ENCODE results near the gene OPCML. TPM values are rescaled to one million over a fixed set of nuclear protein-coding genes. Genes with fewer than 3 reads are reported as not detected.

The OPCML gene
- total RNA-seq, 1 experiment from 2014 or later: 0.94 TPM

- H3K23me2 ChIP-seq (ENCODE audit: insufficient read length, low read depth, low read length, poor library complexity, severe bottlenecking): no peaks in the 10 kb centered on the region
- no peak overlapping the region for H2BK15ac ChIP-seq (ENCODE audit: low read depth, low read length)
- H3K9ac ChIP-seq (ENCODE audit: extremely low read depth, insufficient read length, low read length): no peak overlapping the region
- Mint-ChIP-seq H3K4me1 (peaks cover 9 to 10% of the 10 kb centered on the region in 2 experiments), H3K9me3 (no peaks in the 10 kb centered on the region), H3K36me3 (ENCODE audit: insufficient read depth in 1 of 3, low read depth in 3 of 3) (no peaks in the 10 kb centered on the region), H3K27me3 (ENCODE audit: low read depth) (peaks cover 8% of the 10 kb centered on the region; the same call in 1 of the 2 replicates), H3K4me3 (no peak overlapping the region), H3K27ac (no peak overlapping the region)
- no peak overlapping the region for H3K18ac ChIP-seq (ENCODE audit: insufficient read length, low read depth, low read length)
- no peaks in the 10 kb centered on the region for H3K79me1 ChIP-seq (ENCODE audit: insufficient read depth, low read depth, low read length, poor library complexity, severe bottlenecking)
- H2AFZ ChIP-seq (ENCODE audit: low read length): no peak overlapping the region
- H3K27me3 ChIP-seq (ENCODE audit: insufficient read depth, low read length): 0 out of 2 replicates have a peak, but pooled peaks cover 3% of the 10 kb centered on the region
- H3K56ac ChIP-seq (ENCODE audit: insufficient read length, low read depth, low read length): no peak overlapping the region
- no peak overlapping the region for H2BK12ac ChIP-seq (ENCODE audit: insufficient read length, low read depth, low read length)
- H2BK20ac ChIP-seq (ENCODE audit: low read depth, low read length, poor library complexity, severe bottlenecking): no peak overlapping the region
- H2BK5ac ChIP-seq (ENCODE audit: insufficient read length, low read length): no peak overlapping the region
- no peak overlapping the region for H4K8ac ChIP-seq (replicated peaks; ENCODE audit: insufficient read length, low read depth, low read length)
- H3K4me2 ChIP-seq (ENCODE audit: insufficient read depth, insufficient read length, low read length): no peak overlapping the region
- H3K4me1 ChIP-seq (ENCODE audit: insufficient read depth, low read length): no peaks in the 10 kb centered on the region
- H3K23ac ChIP-seq (ENCODE audit: insufficient read length, low read depth, low read length): no peak overlapping the region
- no peaks in the 10 kb centered on the region for H3K9me3 ChIP-seq (ENCODE audit: control insufficient read depth, low read depth, low read length)
- no peak for DNase-seq
- H3K4ac ChIP-seq (ENCODE audit: low read depth, low read length): no peak overlapping the region
- no peak overlapping the region for H3K14ac ChIP-seq (ENCODE audit: insufficient read depth, low read length)
- no peak overlapping the region for H2AK5ac ChIP-seq (ENCODE audit: insufficient read length, low read length)
- no peak overlapping the region for H2BK120ac ChIP-seq (ENCODE audit: low read depth, low read length, poor library complexity, severe bottlenecking)
- TF ChIP-seq CTCF (conservative IDR thresholded peaks at IDR 0.05): no peak
- no peak overlapping the region for H3T11ph ChIP-seq (ENCODE audit: low read length)
- no peak overlapping the region for H4K5ac ChIP-seq (ENCODE audit: insufficient read length, low read depth, low read length)
- no peak overlapping the region for H4K91ac ChIP-seq (ENCODE audit: insufficient read length, low read depth, low read length)
- no peaks in the 10 kb centered on the region for H4K20me1 ChIP-seq (ENCODE audit: control insufficient read depth, insufficient read depth, insufficient read length)
- no peak overlapping the region for H3K27ac ChIP-seq (ENCODE audit: insufficient read length, low read depth, low read length)
- no CpG with 5 or more reads among the region's 4 CpGs for WGBS (ENCODE audit: extremely low coverage, insufficient read length, low lambda C conversion rate)
- no peaks in the 10 kb centered on the region for H3K79me2 ChIP-seq (ENCODE audit: insufficient read depth, low read length)
Observed at GRCh38 chr11:133214646-133215045, 317.7 kb downstream of the OPCML start.

Data from H9 (cell line).